Duodenal mucosa (tissue), 2 donors: Measurements from ENCODE around the gene SLC16A1.

Experiments used
- H3K27ac ChIP-seq: one replicate; pipeline ENCODE4 v1.7.0; 2013; ENCODE audit warnings: low read depth, low read length
- H3K27me3 ChIP-seq, 2 donors: one replicate each; pipeline ENCODE4 v1.7.0; 2013; ENCODE audit warnings: low read length in 2 of 2, control low read depth in 1 of 2; ENCODE audit not compliant: insufficient read depth in 2 of 2, control insufficient read depth in 1 of 2
- H3K36me3 ChIP-seq, 2 donors: one replicate each; pipeline ENCODE4 v1.7.0; 2013; ENCODE audit warnings: low read length in 2 of 2, control low read depth in 1 of 2; ENCODE audit not compliant: insufficient read depth in 2 of 2, control insufficient read depth in 1 of 2
- H3K4me1 ChIP-seq, 2 donors: one replicate each; pipeline ENCODE4 v1.7.0; 2013; ENCODE audit warnings: low read length in 2 of 2, control low read depth in 1 of 2; ENCODE audit not compliant: insufficient read depth in 2 of 2, control insufficient read depth in 1 of 2
- H3K4me3 ChIP-seq, 2 donors: one replicate each; pipeline ENCODE4 v1.7.0; 2013; ENCODE audit warnings: low read length in 2 of 2, low read depth in 1 of 2
- H3K9ac ChIP-seq, 2 donors: one replicate each; pipeline ENCODE4 v1.7.0; 2013; ENCODE audit warnings: low read length in 2 of 2, low read depth in 1 of 2
- H3K9me3 ChIP-seq, 2 donors: one replicate each; pipeline ENCODE4 v1.7.0; 2013; ENCODE audit warnings: low read length in 2 of 2, control low read depth in 1 of 2; ENCODE audit not compliant: control insufficient read depth in 1 of 2

SLC16A1 gene

DNA sequence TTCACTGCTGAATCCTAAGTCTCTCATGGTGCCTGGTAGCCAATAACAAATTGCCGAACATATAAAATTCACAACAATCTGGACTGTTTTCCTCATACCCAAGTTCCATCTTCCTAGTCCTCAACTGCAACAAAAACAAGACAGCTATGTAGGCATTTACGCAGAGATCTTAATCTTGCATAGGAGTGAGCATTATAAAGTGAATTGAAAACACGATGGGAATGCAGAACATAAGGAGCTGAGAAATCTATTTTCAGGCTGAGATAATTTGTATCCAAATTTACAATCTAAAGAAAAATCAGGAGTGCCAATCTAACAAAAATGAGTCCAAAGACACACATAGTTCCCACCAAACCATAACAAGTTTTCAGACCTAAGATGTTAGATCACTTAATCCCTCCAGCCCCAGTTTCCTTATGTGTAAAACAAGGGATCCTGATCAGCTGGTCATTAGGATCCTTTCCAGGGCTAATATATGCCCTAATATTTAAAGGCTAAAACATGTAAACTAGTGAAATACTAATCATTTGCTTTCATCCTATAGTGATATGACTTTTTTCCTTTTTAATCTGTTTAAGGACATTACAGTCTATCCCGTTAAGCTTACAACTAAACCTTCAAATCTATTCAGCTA is 1.9 kb downstream of the SLC16A1 start:
- Histone ChIP-seq H3K4me3 (peak overlapping the region; percentile 88 to 91), H3K4me1 (peaks cover 14 to 24% of the 10 kb centered on the region in 2 donors), H3K27ac (no peak overlapping the region), H3K9me3 (no peaks in the 10 kb centered on the region), H3K9ac (peak overlapping the region; percentile 73 to 88), H3K27me3 (no peaks in the 10 kb centered on the region), H3K36me3 (no peaks in the 10 kb centered on the region)

DNA sequence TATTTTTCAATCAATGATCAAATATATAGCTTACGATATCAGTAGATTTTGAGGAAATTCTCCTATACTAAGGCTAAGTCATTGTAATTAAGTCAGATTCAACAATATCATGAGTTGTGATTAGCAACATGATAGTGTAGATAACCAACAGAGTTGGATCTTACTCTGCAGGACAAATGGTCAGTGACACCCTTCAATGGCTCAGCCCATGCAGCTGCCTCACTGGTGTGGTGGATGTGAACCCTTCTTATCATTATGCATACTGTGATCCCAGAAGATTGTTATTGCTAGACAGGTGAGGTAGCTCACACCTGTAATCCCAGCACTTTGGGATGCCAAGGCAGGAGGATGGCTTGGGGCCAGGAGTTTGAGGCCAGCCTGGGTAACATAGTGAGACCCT is 5.6 kb downstream of the SLC16A1 start:
- Histone ChIP-seq H3K4me3 (no peak overlapping the region), H3K36me3 (no peaks in the 10 kb centered on the region), H3K9ac (no peak overlapping the region), H3K9me3 (no peaks in the 10 kb centered on the region), H3K27ac (no peak overlapping the region), H3K4me1 (peaks cover 0 to 14% of the 10 kb centered on the region in 2 donors), H3K27me3 (no peaks in the 10 kb centered on the region)

DNA sequence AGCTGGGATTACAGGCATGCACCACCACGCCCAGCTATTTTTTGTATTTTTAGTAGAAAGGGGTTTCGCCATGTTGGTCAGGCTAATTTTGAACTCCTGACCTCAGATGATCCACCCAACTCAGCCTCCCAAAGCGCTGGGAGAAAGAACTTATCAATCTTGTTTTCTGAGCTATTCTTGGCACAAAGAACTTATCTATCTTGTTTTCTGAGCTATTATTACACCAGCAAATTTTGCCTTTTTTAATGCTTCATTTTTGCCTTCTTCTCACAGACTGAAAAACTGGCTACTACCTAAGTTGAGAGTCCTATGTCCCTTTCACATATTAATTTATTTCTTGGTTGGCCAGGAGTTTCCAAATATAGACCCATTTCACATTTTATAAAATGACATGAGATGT is 9.3 kb downstream of the SLC16A1 start:
- Histone ChIP-seq H3K9me3 (no peaks in the 10 kb centered on the region), H3K36me3 (no peaks in the 10 kb centered on the region), H3K27ac (no peak overlapping the region), H3K4me3 (no peak overlapping the region), H3K4me1 (no peaks in the 10 kb centered on the region), H3K27me3 (no peaks in the 10 kb centered on the region), H3K9ac (no peak overlapping the region)

DNA sequence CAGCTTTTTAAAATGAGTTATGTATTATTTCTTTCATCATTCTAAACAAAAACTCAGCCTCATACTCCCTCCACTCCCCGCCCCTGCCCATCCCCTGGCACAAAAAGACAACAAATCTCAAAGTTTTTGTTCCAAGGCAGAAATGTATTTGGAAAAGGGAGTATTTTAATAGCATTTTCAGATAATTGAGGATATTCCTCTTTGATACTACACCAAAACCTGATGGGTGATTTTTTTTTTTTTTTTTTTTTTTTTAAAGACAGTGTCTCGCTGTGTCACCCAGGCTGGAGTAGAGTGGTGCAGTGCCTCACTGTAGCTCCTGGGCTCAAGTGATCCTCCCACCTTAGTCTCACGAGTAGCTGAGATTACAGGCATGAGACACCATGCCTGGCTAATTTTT is 16.2 kb downstream of the SLC16A1 start:
- Histone ChIP-seq H3K4me1 (peaks cover 8 to 15% of the 10 kb centered on the region in 2 donors), H3K9ac (no peak overlapping the region), H3K9me3 (no peaks in the 10 kb centered on the region), H3K4me3 (no peak overlapping the region), H3K27ac (no peak overlapping the region), H3K27me3 (no peaks in the 10 kb centered on the region), H3K36me3 (no peaks in the 10 kb centered on the region)

DNA sequence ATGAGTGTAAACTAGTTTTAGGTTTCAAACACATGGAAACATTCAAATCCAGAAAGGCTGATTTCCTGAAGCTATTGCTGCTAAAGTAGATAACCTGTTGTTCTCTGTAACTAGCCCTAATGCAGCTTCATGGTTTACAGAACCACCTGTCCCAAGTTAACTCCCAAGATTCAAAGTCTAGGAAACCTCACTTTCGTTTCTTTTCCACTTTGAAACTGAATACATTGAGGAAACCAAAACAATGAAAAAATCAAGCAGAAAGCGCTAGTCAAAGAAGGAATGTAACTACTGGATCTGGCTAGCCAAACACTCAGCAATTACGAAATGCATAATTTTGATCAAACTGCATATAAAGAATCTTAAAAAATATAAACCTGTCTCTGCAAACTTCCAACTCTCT is 17.8 kb downstream of the SLC16A1 start:
- Histone ChIP-seq H3K9ac (peak overlapping the region in 1 of 2 donors; percentile 32), H3K9me3 (no peaks in the 10 kb centered on the region), H3K4me3 (peak overlapping the region; percentile 10 to 43), H3K27me3 (no peaks in the 10 kb centered on the region), H3K27ac (no peak overlapping the region), H3K36me3 (no peaks in the 10 kb centered on the region), H3K4me1 (peaks cover 8 to 15% of the 10 kb centered on the region in 2 donors)

DNA sequence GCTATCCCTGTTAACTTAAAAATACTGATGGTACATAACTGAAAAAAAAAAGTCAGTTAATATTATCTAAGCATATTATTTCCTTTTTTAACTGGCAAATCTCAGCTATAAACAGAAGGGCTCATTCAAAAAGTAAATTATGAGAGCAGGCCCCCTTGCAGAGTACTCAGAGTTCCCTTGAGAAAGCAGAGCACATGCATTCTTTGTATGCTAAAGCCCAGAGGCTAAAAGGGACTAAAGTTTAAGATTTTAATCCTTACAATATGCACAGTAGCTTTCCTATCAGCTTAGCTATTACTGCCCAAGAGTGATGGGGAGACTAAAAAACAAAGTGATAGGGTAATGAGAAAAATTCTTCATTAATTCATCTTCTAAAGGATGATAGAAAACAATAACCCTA is 18.5 kb downstream of the SLC16A1 start:
- Histone ChIP-seq H3K27me3 (no peaks in the 10 kb centered on the region), H3K27ac (no peak overlapping the region), H3K36me3 (no peaks in the 10 kb centered on the region), H3K9me3 (no peaks in the 10 kb centered on the region), H3K4me1 (peaks cover 8 to 15% of the 10 kb centered on the region in 2 donors), H3K4me3 (peak overlapping the region in 1 of 2 donors; percentile 10), H3K9ac (no peak overlapping the region)

DNA sequence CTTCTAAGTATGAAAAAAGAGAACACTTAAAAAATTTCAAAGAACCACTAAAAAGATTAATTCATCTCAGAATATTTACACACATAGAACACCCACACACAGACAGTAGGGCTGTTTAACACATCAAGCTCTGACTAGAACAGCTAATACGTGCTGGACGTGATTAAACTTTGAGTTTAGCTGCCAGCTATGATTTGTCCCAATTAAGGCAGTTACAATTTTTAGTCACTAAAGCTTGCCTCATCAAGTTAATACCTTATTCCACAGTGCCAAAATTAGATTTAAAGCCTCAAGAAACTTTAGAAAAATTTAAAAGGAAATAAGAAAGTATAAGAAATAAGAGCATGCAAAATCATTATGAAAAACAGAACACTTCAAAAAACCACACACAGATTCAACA is 18.9 kb downstream of the SLC16A1 start:
- no peak overlapping the region for H3K27ac ChIP-seq
- no peaks in the 10 kb centered on the region for H3K36me3 ChIP-seq
- H3K9ac ChIP-seq, result no peak overlapping the region
- no peaks in the 10 kb centered on the region for H3K9me3 ChIP-seq
- H3K4me1 ChIP-seq, result peaks cover 8 to 15% of the 10 kb centered on the region in 2 donors
- no peak overlapping the region for H3K4me3 ChIP-seq
- H3K27me3 ChIP-seq, result no peaks in the 10 kb centered on the region

DNA sequence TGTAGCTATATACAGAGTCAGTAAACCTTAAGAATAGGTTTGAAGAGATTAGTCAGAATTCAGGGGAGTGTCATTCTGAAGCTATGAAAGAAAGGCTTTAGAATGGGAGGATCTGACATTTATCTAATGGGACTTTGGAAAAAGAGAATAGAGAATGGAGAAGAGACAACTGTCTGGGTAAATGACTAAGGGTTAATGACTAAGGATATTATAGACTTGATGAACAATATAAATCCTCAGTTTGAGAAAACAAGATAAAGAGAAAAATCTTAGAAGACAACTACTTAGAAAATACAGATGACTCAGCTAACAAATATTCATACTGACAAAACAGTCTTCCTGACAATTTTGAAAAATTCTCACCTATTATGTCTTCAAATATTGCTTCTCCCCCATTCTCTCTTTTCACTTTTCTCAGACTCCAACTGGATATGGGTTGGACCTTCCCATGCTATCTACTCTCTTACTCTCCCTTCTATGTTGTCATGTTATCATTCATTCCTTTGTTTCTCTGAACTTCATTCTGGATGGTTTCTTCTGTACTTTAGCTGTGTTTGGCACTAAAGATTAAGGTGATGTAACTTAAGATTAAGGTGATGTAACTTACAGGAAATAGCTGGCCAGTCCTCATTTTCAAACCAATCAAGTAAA is 20.4 kb downstream of the SLC16A1 start:
- H3K4me3 ChIP-seq, result no peak overlapping the region
- no peaks in the 10 kb centered on the region for H3K27me3 ChIP-seq
- H3K9me3 ChIP-seq, result no peaks in the 10 kb centered on the region
- no peak overlapping the region for H3K27ac ChIP-seq
- peaks cover 8 to 15% of the 10 kb centered on the region in 2 donors for H3K4me1 ChIP-seq
- H3K36me3 ChIP-seq, result no peaks in the 10 kb centered on the region
- no peak overlapping the region for H3K9ac ChIP-seq

DNA sequence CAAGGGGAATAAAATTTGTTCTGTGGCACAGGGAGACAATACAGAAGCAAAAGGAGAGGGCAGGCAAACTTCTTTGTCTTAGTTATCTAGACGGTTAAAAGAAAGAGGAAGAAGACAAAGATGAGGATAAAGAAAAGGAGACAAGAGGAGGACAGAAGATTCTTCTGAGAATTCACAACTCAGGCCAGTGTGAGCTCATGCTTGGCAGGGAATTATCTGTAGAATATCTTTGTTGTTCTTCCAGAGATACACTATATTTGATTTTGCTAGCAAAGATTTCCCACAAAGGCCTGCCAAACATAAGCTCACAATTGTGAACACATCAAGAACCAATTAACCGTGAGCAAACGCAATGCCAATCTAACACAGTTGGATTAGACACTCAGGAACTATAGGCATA is 21.4 kb downstream of the SLC16A1 start:
- Histone ChIP-seq H3K36me3 (no peaks in the 10 kb centered on the region), H3K27me3 (no peaks in the 10 kb centered on the region), H3K9me3 (no peaks in the 10 kb centered on the region), H3K4me3 (no peak overlapping the region), H3K4me1 (peaks cover 13 to 20% of the 10 kb centered on the region in 2 donors), H3K27ac (no peak overlapping the region), H3K9ac (no peak overlapping the region)

DNA sequence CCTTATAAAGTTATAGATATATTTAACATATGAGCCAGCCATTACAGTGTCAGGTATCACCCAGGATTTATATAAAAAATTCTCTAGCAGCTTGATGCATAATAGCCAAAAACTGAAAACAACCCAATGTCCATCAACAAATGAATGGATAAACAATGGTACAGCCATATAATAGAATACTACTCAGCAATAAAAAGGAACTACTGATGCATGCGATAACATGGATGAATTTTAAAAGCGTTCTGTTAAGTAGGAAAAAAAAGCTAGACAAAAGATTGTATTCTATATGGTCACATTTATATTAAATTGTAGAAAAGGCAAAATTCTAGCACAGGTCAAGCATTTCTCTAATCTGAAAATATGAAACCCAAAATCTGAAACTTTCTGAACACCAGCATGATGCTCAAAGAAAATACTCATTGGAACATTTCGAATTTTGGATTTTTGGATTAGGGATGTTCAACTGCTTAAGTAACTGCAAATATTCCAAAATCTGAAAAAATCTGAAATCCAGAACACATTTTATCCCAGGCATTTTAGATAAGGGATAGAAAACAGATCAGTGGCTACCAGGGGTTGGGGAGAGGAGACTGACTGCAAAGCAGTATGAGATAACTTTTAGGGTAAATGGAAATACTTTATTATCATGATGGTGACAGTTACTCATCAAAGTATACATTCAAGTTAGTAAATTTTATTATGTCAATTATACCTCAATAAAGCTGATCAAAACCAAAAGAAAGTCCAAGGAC is 22.0 kb downstream of the SLC16A1 start:
- Histone ChIP-seq H3K9me3 (no peaks in the 10 kb centered on the region), H3K27ac (no peak overlapping the region), H3K27me3 (no peaks in the 10 kb centered on the region), H3K4me1 (peaks cover 13 to 20% of the 10 kb centered on the region in 2 donors), H3K9ac (no peak overlapping the region), H3K4me3 (no peak overlapping the region), H3K36me3 (no peaks in the 10 kb centered on the region)
